8988T (cell line): ENCODE measurements around the gene ZBTB7C.

Experiments used
- DNase-seq: peaks from one replicate; pipeline ENCODE4 v3.0.0; 2011

Gene ZBTB7C

DNA sequence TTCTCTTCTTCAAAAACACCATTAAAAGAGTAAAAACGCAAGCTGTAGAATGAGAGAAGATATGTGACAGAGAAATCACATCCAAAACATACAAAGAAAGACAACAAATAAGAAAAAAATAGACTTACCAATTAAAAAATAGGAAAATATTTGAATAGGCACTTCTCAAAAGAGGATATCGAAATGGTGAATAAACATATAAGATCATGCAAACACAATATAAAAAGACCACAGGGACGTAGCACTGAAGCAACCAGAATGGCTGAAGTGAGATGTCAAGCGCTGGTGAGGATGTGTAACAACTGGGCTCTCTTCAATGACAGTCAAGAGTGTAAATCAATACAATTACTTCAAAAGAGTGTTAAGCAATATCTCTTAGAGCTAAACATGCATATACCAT lies 202.3 kb downstream of the ZBTB7C start:
- no peak for DNase-seq

DNA sequence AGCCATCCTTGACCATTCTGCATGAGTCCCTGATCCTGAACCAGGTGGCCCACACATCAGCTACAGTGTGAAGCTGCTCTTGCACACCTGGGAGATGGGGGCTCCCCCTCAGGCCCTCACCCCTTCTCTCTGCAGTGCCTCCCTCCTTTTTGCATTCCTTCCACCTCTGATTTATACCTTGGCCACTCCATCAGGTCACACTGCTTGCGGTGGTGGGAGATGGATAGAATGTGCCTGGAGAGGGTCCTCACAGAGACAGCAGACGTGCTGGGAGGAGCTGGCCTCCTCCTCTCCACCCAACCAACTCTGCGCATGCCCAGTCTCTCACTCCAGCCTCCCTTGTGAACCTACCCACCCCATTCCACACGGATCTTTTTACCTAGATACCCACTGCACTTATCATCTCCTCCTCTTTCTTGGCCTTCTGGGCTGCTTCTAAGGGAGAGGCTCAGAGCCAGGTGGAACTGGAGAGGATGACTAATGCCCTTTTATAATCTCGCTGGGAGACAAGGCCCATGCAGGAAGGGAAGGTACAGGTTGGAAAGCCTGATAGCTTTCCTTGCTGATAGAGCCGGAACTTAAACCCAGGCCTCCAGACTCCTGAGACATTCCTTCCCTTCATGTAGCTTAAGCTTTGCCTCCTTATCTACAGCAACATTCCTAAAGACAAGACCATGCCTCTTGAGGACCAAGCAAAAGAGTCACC lies 205.1 kb downstream of the ZBTB7C start:
- no peak for DNase-seq

DNA sequence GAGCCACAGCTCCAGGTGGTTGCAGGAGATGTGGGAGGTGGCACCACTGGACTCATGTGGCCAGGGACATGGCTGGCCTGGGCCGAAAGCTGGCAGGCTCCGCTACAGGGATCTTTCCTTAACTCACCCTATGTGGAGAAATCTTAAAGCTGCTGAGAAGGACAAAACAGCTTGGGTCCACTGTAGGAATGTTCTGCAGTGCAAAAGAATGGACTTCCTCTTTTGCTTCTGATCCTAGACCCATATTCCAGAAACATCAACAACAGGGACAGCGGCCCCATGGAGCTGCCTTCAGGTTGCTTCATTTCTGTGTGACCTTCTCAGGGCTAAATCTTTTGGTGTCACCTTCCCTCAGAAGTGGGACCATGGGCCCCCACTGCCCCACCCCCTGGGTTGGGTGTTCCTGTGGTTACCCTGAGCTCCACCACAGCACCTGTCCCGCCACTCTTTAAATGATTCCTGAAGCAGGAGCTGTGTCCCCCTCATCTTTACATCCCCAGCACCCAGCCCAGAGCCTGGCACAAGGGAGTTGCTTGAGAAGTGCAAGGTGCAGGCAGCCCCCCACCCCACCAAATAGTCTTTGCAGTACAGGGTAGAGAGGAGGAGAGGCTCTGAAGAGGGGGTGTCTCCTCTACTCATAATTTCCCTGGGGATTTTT lies 205.8 kb downstream of the ZBTB7C start:
- DNase-seq: no peak

DNA sequence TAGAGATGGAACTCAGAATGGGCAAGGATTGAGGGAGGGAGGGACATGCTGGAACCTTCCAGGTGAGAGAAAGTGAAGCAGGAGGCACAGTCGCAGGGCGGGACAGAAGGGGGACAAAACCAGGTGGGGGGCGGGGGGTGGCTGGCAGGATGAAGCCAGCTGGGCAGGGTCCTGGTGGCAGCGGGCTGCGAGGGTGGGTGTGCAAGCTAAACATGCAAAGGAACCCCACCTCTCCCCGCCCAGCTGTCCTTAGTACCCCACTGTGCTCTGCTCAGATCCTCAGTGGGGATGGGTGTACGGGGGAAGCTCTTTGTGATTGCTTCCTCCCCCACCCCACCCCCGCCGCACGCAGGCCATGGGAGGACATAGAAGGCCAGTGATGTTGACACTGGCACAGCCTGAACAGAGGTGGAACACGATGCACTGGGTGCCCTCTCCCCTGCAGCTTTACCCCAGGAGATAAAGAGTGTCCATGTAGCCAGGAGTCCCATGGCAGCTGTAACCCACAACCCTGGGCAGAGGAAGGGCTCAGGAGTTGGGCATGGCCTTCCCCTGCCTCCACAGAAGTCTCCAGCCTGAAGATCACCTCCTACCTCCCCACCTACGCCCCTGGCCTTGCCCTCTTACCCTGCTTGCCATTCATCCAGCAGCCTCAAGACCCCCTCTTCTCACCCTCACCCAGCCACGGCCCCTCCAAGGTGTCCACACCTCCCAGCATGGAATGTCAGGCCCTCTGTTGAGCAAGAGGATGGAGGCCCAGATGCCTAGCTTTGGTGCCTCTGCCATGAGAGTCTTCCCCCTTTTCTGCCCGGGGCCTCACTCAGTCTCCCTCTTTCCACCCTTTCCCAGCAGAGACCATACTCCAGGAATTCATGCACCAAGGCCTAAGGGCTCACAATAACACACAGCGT lies 206.6 kb downstream of the ZBTB7C start:
- no peak for DNase-seq

GRCh38 chr18:48202006-48202348 lies 207.2 kb downstream of the ZBTB7C start:
- DNase-seq: no peak

DNA sequence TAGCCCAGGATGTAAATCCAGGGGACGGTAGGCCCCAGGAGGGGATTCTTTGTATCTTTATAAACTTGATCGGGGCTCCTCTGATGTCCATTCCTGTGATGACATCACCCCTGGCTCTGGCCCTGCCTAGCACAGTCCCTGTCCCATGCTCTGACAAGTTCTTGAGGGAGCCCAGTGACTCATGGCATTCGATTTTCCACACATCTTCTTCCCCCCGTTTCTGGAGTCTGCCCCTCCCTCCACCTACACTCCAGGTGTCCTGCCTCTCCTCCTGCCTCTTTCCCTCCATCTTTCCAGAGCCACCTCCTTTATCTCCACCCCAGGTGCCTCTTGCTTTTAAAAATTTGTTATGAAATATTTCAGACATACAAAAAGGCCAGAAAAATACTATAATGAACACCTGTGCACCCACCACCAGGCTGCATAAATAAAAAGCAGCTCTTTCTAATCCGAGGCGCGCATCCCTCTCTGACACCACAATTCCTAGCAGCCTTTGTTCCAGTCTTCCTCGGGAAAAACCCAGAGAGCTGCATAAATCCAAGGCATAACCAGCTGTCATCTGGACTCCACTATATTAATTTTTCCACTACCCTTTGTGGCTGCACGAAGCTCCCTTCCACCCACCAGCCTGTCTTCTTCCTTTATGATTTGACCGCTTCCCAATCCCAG lies 207.7 kb downstream of the ZBTB7C start:
- DNase-seq: no peak

GRCh38 chr18:48200631-48201336 lies 208.4 kb downstream of the ZBTB7C start:
- no peak for DNase-seq

- no peak for DNase-seq
Measured at GRCh38 chr18:48199399-48199798, 209.8 kb downstream of the ZBTB7C start.

DNA sequence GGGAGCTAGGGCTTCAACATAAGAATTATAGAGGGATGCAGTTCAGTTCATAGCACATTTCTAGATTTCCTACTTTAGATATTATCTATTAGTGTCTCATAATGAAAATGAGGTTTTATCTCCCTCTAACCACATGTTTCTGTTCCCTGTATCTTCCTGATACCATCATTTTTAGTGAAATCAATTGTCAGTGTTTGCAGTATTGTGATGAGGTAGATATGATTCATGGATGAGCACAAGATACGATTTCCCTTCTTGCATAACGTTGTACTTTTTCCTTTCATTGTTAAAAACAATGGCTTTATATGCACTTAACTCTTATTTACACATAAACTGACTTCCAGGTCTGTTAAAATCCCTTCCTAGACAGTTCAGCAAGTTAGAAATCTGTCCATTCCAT lies 211.4 kb downstream of the ZBTB7C start:
- no peak for DNase-seq

GRCh38 chr18:48195787-48196186 lies 213.4 kb downstream of the ZBTB7C start:
- DNase-seq: no peak

- DNase-seq: no peak
Measured at GRCh38 chr18:48194591-48195181, 214.5 kb downstream of the ZBTB7C start.

DNA sequence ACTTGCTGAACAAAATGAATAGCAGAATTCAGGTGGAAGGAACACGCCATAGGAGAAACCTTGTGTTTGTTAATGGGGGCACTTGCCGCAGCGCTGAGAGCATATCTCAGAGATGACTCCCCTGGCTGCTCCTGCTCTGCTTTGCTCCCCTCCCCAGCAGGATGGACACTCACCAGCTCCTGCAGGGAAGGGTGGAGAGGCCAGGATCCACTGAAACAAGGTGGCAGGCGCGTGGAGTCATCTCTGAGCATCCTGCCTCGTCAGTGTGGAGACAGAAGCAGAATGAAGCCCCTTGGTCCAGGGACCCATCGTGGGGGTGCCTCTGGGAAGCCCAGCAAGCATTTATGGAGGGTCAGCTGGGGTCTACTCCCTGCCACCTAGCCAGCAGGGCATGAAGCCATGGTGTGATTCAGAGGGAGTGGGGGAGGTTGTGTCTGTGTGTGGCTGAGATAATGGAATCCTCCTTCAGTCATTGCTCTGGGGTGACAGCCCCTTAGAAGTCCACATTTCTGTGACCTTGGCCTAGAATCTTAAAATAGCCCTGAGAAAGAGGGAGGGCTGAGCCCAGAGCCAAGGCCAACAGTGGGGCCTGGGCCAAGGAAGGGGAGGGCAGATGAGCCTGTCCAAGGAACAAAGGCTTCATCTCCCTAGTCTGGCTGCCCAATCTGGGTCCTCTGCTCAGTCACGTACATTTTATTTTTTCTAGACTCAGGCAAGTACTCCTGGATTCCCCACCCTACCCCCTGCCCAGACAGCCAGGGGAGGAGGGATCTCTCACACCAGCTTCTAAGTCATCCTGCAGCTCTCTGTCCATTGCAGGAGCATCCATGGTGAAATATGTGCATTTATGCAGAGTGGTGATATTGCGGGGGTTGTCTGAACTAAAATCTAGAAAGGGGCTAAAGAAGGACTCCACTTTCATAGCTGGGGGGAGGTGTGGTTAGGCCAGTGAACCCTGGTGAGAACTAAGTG lies 215.4 kb downstream of the ZBTB7C start:
- DNase-seq: no peak

DNA sequence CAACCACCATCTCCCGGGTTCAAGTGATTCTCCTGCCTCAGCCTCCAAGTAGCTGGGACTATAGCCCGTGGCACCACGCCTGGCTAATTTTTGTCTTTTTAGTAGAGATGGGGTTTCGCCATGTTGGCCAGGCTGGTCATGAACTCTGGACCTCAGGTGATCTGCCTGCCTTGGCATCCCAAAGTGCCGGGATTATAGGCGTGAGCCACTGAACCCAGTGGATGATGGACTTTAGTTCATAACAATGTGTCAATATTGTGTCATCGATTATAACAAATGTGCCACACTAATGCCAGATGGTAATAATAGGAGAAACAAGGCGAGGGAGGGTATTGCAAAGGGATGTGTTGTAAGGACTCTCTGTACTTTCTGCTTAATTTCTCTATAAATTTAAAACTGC lies 216.6 kb downstream of the ZBTB7C start:
- no peak for DNase-seq

DNA sequence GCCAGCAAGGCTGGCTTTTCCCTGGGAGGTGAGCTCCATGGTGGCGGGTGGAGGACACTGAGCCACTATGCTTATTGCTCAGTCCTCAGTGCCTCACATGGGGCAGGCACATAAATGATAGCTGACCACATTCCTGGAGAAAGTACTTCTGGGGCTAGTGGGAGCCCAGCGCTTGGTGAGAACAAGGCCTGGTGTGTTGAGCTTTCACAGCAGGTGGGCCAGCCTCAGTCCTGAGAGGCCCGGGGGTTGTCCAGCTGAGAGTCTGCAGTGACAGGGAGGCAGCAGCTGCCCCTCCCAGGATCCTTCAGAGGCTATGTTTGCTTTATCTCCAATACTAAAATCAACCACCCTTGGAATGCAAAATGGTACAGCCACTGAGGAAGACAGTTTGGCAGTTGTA lies 217.7 kb downstream of the ZBTB7C start:
- no peak for DNase-seq

GRCh38 chr18:48190994-48191393 lies 218.2 kb downstream of the ZBTB7C start:
- DNase-seq: no peak

DNA sequence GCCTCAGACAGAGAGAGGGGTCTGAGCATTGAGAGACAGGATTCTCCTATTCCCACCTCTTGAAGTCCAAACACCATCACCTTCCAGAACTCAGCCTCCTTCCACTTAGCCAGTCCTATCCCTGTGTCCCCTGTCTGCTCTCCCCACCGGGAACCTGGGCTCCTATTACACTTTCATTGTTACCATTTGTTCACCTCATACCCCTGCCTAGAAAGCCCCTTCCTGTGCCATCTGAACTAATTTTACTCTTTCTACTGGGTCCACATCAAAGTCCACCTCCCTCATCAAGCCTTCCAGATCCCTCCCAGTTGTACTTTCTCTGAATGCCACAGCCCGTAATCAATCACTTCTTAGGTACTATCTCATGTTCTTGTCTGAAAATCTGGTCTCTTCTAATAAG lies 220.6 kb downstream of the ZBTB7C start:
- no peak for DNase-seq

DNA sequence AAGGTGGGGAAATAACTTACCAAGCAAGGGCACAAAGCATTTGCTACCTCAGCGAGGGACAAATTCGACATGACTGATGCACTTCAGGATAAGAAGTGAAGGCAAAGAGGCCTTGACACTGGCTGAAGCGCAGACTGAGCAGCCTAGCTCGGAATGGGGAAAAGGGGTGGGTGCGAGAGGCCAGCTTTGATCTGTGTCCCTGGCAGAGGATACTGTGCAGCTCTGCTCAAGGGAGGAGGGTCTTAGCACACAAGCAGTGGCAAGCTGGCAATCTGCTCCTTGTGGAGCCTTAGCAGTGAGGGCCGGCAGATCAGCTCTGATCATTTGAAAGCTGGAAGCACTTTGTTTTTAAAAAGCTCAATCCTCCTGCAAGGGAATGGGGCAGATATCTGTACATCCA lies 222.3 kb downstream of the ZBTB7C start:
- DNase-seq: no peak

GRCh38 chr18:48186131-48186766 lies 222.9 kb downstream of the ZBTB7C start:
- no peak for DNase-seq

GRCh38 chr18:48184118-48184517 lies 225.1 kb downstream of the ZBTB7C start:
- DNase-seq: no peak

- no peak for DNase-seq
Measured at GRCh38 chr18:48183613-48184012, 225.6 kb downstream of the ZBTB7C start.

GRCh38 chr18:48182779-48183178 lies 226.4 kb downstream of the ZBTB7C start:
- no peak for DNase-seq
